Retinal pigment epithelial cell (primary cell): ENCODE measurements around the gene PAM.
A peak's percentile ranks its signal among the peaks of the same experiment; 100 is the strongest.

Source experiments
- DNase-seq: peaks from one replicate; pipeline ENCODE4 v3.0.0-alpha.2; 2010; ENCODE audit warnings: low read depth
- H3K4me3 ChIP-seq: 2 replicates; pipeline ENCODE4 v1.5.1; 2011; ENCODE audit warnings: mild to moderate bottlenecking, low read length, control low read depth, moderate library complexity
- CTCF ChIP-seq: conservative IDR thresholded peaks from 2 replicates; pipeline ENCODE4 v1.5.1; 2011; ENCODE audit warnings: low read depth, low read length, control low read depth, inconsistent platforms

Gene PAM

GRCh38 chr5:102789469-102789868 lies 34.4 kb downstream of the PAM start:
- no peak for TF ChIP-seq CTCF
- DNase-seq = no peak

DNA sequence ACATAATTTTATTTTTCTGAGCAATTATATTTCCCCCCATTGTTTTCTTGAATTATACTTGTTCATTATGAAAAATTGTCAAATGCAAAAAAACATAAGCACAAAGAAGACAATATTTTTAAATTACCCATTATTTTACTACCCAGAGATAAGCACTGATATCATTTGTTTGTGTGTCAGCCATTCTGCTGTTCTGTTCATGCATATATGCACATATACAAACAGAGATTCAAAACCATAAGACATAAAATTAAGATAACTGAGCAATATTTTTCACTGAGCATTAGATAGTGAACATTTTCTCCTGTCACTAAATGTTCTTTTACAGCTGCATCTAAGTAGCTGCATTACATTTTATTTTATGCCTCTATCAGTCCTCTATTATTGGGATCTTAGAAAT lies 35.6 kb downstream of the PAM start:
- TF ChIP-seq CTCF = no peak
- no peak for DNase-seq
- no peak overlapping the region for H3K4me3 ChIP-seq

More at GRCh38 chr5:102789469-102789868, 34.4 kb downstream of the PAM start:
- H3K4me3 ChIP-seq = no peak overlapping the region

DNA sequence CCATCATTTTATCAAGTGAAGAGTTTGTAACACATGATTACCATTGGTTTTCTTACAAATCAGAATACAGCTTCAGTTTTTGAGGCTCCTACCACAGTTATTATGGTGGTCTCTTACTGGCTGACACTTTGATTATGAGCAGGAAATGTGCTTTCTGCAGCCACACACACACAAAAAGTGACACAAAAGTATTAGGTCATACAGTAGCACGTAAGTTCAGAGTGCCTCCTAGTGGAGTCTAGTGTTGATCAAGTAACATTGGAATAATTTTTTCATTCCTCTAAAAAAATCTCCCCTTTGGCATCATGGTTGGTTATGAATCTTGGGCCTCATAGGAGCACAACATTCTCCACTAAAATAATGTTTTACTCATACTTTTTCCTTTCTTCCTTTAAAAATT lies 37.6 kb downstream of the PAM start:
- no peak overlapping the region for H3K4me3 ChIP-seq
- TF ChIP-seq CTCF = peak; percentile 39
- no peak for DNase-seq

DNA sequence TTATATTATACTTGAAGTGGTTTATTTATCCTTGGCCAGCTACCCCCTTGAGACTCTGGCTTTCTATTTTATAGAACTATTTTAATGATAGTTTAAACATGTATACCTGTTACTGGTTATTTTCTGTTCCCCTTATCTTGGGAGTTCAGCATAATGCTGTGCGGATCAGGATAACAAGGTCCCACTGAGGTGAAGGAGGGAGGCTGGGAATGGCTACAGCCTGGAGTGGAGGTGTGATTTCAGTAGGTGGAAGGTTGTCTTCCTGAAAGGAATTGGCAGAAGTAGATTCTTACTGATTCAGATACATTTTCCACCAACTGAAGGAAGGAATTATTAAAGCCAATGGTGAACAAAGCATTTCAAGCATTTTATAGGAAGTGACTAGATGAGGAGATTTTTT lies 38.9 kb downstream of the PAM start:
- DNase-seq = no peak
- TF ChIP-seq CTCF = no peak
- no peak overlapping the region for H3K4me3 ChIP-seq

- TF ChIP-seq CTCF = no peak
- no peak overlapping the region for H3K4me3 ChIP-seq
- no peak for DNase-seq
Measured at GRCh38 chr5:102794677-102795331, 39.7 kb downstream of the PAM start.

DNA sequence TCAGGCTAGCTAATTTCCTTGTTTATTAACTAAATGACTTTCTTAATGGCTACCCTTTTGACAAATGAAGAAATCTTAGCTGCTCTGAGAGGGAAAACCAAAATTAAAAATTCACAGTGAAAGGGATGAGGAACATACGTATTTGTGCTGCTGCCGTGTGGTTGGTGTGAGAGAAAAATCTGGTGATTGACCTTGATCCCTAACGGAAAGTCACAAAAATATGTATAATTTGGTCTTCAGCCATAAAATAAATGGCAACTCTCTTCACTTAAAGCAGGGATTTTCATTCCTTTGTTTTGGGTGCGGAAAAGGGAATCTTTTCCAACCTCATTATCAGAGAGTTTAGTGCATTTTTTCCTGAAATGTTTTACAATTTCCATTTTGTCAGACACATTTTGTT lies 40.4 kb downstream of the PAM start:
- no peak for DNase-seq
- TF ChIP-seq CTCF = no peak
- no peak overlapping the region for H3K4me3 ChIP-seq

DNA sequence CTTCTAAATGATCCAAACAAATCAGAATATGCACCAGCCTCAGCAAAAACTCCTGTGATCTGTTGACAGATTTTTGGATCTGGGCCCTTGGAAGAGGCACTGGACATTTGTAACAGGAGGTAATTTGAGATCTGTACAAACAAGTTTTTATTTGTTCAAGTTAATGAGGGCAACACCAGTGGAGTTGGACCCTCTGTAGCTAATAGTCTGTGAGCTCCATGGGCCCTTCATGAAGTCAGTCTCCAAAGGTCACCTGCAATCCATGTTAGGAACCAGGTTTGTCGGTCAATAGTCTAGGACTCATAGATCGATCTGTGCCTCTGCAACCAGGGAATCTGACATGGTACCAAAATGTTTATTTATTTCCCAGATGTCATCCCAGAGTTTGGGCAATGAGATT lies 40.9 kb downstream of the PAM start:
- no peak for DNase-seq
- TF ChIP-seq CTCF = no peak
- H3K4me3 ChIP-seq = no peak overlapping the region
